HEK293 (cell line): ENCODE measurements around the gene MRAP2.

ENCODE experiments used
- BCL11A ChIP-seq: fragments of 450-650 bp; formaldehyde crosslinking; IDR thresholded peaks from 2 replicates; pipeline ENCODE4 v1.5.1; 2016; ENCODE audit warnings: low read depth, missing biosample characterization, missing genetic modification characterization
- TCF7L2 ChIP-seq: IDR thresholded peaks from 2 replicates; pipeline ENCODE4 v1.6.1; 2011; ENCODE audit warnings: low read depth, mild to moderate bottlenecking, inconsistent platforms, low read length, moderate library complexity, borderline replicate concordance
- ZFP41 ChIP-seq: fragments of 450-650 bp; formaldehyde crosslinking; IDR thresholded peaks from 2 replicates; pipeline ENCODE4 v1.5.1; 2016; ENCODE audit warnings: missing biosample characterization, missing genetic modification characterization, borderline replicate concordance
- ZNF138 ChIP-seq: fragments of 450-650 bp; formaldehyde crosslinking; IDR thresholded peaks from 2 replicates; pipeline ENCODE4 v1.5.1; 2016; ENCODE audit warnings: missing biosample characterization, missing genetic modification characterization, borderline replicate concordance
- ZNF140 ChIP-seq: fragments of 450-650 bp; formaldehyde crosslinking; IDR thresholded peaks from 2 replicates; pipeline ENCODE4 v1.5.1; 2016; ENCODE audit warnings: missing biosample characterization, missing genetic modification characterization
- ZNF398 ChIP-seq: fragments of 450-650 bp; formaldehyde crosslinking; IDR thresholded peaks from 2 replicates; pipeline ENCODE4 v1.5.1; 2017; ENCODE audit warnings: missing biosample characterization, missing genetic modification characterization
- ZNF76 ChIP-seq: fragments of 450-650 bp; formaldehyde crosslinking; IDR thresholded peaks from 2 replicates; pipeline ENCODE4; 2016; ENCODE audit warnings: low read depth, missing biosample characterization, missing genetic modification characterization, borderline replicate concordance
- ZSCAN16 ChIP-seq: fragments of 450-650 bp; formaldehyde crosslinking; IDR thresholded peaks from 2 replicates; pipeline ENCODE4 v1.5.1; 2016; ENCODE audit warnings: missing biosample characterization, missing genetic modification characterization
- TF ChIP-seq, protein P1 (sequence below): fragments of 450-650 bp; formaldehyde crosslinking; IDR thresholded peaks from 2 replicates; pipeline ENCODE4 v1.5.1; 2016; ENCODE audit warnings: missing biosample characterization, missing genetic modification characterization, low read depth
- TF ChIP-seq, protein P2 (sequence below): fragments of 450-650 bp; formaldehyde crosslinking; IDR thresholded peaks from 2 replicates; pipeline ENCODE4 v1.5.1; 2016; ENCODE audit warnings: missing biosample characterization, missing genetic modification characterization
- TF ChIP-seq, protein P3 (sequence below): fragments of 450-650 bp; formaldehyde crosslinking; IDR thresholded peaks from 2 replicates; pipeline ENCODE4 v1.5.1; 2017; ENCODE audit warnings: missing biosample characterization, missing genetic modification characterization

DNA sequence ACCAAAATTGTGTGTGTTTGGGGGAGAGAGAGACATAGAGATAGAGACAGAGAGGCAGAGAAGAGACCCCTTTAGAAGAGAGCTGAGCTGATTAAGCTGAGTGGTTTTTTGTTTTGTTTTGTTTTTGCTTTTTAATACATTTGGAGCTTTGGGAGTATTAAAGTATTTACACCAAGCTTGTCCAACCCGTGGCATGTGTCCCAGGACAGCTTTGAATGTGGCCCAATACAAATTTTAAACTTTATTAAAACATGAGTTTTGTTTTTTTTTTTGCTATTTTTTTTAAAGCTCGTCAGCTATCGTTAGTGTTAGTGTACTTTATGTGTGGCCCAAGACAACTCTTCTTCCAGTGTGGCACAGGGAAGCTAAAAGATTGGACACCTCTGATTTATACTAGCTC, 56.0 kb downstream of the MRAP2 start:
- TF ChIP-seq, protein P1, sequence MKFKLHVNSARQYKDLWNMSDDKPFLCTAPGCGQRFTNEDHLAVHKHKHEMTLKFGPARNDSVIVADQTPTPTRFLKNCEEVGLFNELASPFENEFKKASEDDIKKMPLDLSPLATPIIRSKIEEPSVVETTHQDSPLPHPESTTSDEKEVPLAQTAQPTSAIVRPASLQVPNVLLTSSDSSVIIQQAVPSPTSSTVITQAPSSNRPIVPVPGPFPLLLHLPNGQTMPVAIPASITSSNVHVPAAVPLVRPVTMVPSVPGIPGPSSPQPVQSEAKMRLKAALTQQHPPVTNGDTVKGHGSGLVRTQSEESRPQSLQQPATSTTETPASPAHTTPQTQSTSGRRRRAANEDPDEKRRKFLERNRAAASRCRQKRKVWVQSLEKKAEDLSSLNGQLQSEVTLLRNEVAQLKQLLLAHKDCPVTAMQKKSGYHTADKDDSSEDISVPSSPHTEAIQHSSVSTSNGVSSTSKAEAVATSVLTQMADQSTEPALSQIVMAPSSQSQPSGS: no peak
- TF ChIP-seq ZSCAN16 (tag by site-specific recombination) (no peak), TCF7L2 (no peak), ZNF398 (tag by site-specific recombination) (no peak), ZNF138 (tag by site-specific recombination) (no peak), ZFP41 (tag by site-specific recombination) (no peak), BCL11A (tag by site-specific recombination) (no peak), ZNF76 (tag by site-specific recombination) (no peak), ZNF140 (tag by site-specific recombination) (no peak)
- TF ChIP-seq, protein P2, sequence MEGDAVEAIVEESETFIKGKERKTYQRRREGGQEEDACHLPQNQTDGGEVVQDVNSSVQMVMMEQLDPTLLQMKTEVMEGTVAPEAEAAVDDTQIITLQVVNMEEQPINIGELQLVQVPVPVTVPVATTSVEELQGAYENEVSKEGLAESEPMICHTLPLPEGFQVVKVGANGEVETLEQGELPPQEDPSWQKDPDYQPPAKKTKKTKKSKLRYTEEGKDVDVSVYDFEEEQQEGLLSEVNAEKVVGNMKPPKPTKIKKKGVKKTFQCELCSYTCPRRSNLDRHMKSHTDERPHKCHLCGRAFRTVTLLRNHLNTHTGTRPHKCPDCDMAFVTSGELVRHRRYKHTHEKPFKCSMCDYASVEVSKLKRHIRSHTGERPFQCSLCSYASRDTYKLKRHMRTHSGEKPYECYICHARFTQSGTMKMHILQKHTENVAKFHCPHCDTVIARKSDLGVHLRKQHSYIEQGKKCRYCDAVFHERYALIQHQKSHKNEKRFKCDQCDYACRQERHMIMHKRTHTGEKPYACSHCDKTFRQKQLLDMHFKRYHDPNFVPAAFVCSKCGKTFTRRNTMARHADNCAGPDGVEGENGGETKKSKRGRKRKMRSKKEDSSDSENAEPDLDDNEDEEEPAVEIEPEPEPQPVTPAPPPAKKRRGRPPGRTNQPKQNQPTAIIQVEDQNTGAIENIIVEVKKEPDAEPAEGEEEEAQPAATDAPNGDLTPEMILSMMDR (tag by site-specific recombination): no peak
- TF ChIP-seq, protein P3, sequence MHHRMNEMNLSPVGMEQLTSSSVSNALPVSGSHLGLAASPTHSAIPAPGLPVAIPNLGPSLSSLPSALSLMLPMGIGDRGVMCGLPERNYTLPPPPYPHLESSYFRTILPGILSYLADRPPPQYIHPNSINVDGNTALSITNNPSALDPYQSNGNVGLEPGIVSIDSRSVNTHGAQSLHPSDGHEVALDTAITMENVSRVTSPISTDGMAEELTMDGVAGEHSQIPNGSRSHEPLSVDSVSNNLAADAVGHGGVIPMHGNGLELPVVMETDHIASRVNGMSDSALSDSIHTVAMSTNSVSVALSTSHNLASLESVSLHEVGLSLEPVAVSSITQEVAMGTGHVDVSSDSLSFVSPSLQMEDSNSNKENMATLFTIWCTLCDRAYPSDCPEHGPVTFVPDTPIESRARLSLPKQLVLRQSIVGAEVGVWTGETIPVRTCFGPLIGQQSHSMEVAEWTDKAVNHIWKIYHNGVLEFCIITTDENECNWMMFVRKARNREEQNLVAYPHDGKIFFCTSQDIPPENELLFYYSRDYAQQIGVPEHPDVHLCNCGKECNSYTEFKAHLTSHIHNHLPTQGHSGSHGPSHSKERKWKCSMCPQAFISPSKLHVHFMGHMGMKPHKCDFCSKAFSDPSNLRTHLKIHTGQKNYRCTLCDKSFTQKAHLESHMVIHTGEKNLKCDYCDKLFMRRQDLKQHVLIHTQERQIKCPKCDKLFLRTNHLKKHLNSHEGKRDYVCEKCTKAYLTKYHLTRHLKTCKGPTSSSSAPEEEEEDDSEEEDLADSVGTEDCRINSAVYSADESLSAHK (tag by site-specific recombination): no peak
